K562 (cell line): Measurements from ENCODE around the gene XRN2. TPM values are rescaled to one million over a fixed set of nuclear protein-coding genes. Genes with fewer than 3 reads are reported as not detected.

Experiments
- ATAC-seq: fragments of 200-7000 bp; cut with Tn5 transposase; 3 replicates; pipeline ENCODE4 v1.9.1; 2020; ENCODE audit warnings: moderate library complexity
- BruUV-seq: library from RNA; stranded (reverse); fragments of 400-500 nt; replicated peaks from 2 replicates; lab custom pipeline; 2021; lab: Mats Ljungman, UMichigan
- CTCF ChIA-PET: fragments of 300-600 bp; formaldehyde crosslinking; extraction: SDS; loops from one replicate; lab custom pipeline; 2021; ENCODE audit warnings: low intra/inter-chr PET ratio; lab: Yijun Ruan, JAX
- POLR2A ChIA-PET: fragments of 300-600, 350-650 bp; sonication (Branson Sonifier 250); formaldehyde crosslinking; extraction: SDS; loops from one replicate; lab custom pipeline; 2021; ENCODE audit warnings: antibody characterized with exemption, inconsistent platforms; lab: Yijun Ruan, JAX
- DNase-seq, 4 experiments: peaks; one replicate each; pipeline versions ENCODE4 v3.0.0 to v3.0.0-alpha.2; 2011 to 2018; ENCODE audit warnings: low spot score in 3 of 4, mixed read lengths in 3 of 4; ENCODE audit errors: extremely low read depth in 1 of 4
- FAIRE-seq: peaks from 2 replicates; lab custom pipeline; 2011; peaks lifted over from hg19 to GRCh38; lab: Jason Lieb, UNC
- H2AFZ ChIP-seq: 2 replicates; pipeline ENCODE4 v1.6.0; 2011; ENCODE audit warnings: low read depth, low read length, control low read depth, inconsistent platforms
- H3K27ac ChIP-seq: fragments of 200-600 bp; 3 replicates; pipeline ENCODE4 v1.8.0; 2011; ENCODE audit warnings: low read depth, mild to moderate bottlenecking, control low read depth, inconsistent platforms, low read length, moderate library complexity, mixed read lengths; ENCODE audit errors: extremely low read depth
- H3K27me3 ChIP-seq, 2 experiments: fragments of 300-600 bp in 1 of 2; 2 replicates in 1 of 2; 3 replicates in 1 of 2; pipeline versions ENCODE4 v1.6.0 to v1.8.0; 2011; ENCODE audit warnings: inconsistent platforms in 2 of 2, low read length in 2 of 2, mild to moderate bottlenecking in 1 of 2, mixed read lengths in 1 of 2, moderate library complexity in 1 of 2; ENCODE audit not compliant: control insufficient read depth in 2 of 2, insufficient read depth in 2 of 2
- H3K36me3 ChIP-seq: fragments of 300-600 bp; 3 replicates; pipeline ENCODE4 v1.8.0; 2011; ENCODE audit warnings: mild to moderate bottlenecking, low read length, inconsistent platforms; ENCODE audit not compliant: control insufficient read depth, insufficient read depth
- H3K4me1 ChIP-seq, 2 experiments: fragments of 200-600 bp in 1 of 2; replicated peaks in 1 of 2; 2 replicates in 1 of 2; 3 replicates in 1 of 2; pipeline versions ENCODE4 v1.5.1 to v1.8.0; 2011; ENCODE audit warnings: inconsistent platforms in 2 of 2, low read length in 2 of 2, mild to moderate bottlenecking in 1 of 2, mixed read lengths in 1 of 2, moderate library complexity in 1 of 2; ENCODE audit not compliant: control insufficient read depth in 2 of 2, insufficient read depth in 2 of 2
- H3K4me2 ChIP-seq: 2 replicates; pipeline ENCODE4 v1.6.1; 2011; ENCODE audit warnings: low read length, control low read depth, inconsistent platforms, mixed read lengths; ENCODE audit not compliant: insufficient read depth
- H3K4me3 ChIP-seq: fragments of 200-600 bp; sonication (generic), shearing (Covaris generic); 2 replicates; pipeline ENCODE4 v1.5.1; 2016; ENCODE audit warnings: control low read depth, inconsistent platforms
- H3K79me2 ChIP-seq: fragments of 200-600 bp; 3 replicates; pipeline ENCODE4 v1.8.0; 2011; ENCODE audit warnings: low read length, inconsistent platforms; ENCODE audit not compliant: control insufficient read depth, insufficient read depth
- H3K9ac ChIP-seq, 2 experiments: 2 replicates each; pipeline versions ENCODE4 v1.6.0 to v1.6.1; 2011; ENCODE audit warnings: low read depth in 2 of 2, low read length in 2 of 2, control low read depth in 1 of 2, inconsistent platforms in 1 of 2, mild to moderate bottlenecking in 1 of 2, mixed read lengths in 1 of 2; ENCODE audit not compliant: insufficient read depth in 1 of 2
- H3K9me1 ChIP-seq: one replicate; pipeline ENCODE4 v1.6.0; 2011; ENCODE audit warnings: inconsistent platforms, mild to moderate bottlenecking, low read length, moderate library complexity; ENCODE audit not compliant: control insufficient read depth, insufficient read depth
- H3K9me3 ChIP-seq: replicated peaks from 2 replicates; pipeline ENCODE4 v1.5.1; 2011; ENCODE audit warnings: low read depth, low read length, inconsistent platforms; ENCODE audit not compliant: control insufficient read depth, insufficient read depth
- H4K20me1 ChIP-seq: replicated peaks from 2 replicates; pipeline ENCODE4 v1.6.1; 2011; ENCODE audit warnings: low read length, inconsistent platforms, mixed read lengths; ENCODE audit not compliant: control insufficient read depth, insufficient read depth
- CAMTA2 ChIP-seq: fragments of 250-450 bp; sonication (Bioruptor Pico); conservative IDR thresholded peaks from 2 replicates; pipeline ENCODE4 v1.5.1; 2022
- DNMT1 ChIP-seq: fragments of 450-650 bp; IDR thresholded peaks from 2 replicates; pipeline ENCODE4 v1.6.1; 2016; ENCODE audit warnings: antibody characterized with exemption, mild to moderate bottlenecking
- ETV6 ChIP-seq, 3 experiments: fragments of 150-350 bp in 1 of 3; sonication (generic) in 1 of 3; formaldehyde crosslinking in 1 of 3; IDR thresholded peaks; 2 replicates each; pipeline versions ENCODE4 v1.6.1 to v1.8.0; 2014 to 2022; ENCODE audit warnings: borderline replicate concordance in 2 of 3, low read depth in 2 of 3, antibody characterized with exemption in 1 of 3, low read length in 1 of 3, mild to moderate bottlenecking in 1 of 3, missing genetic modification reagents in 1 of 3
- MCM7 ChIP-seq, 2 experiments: fragments of 450-650 bp; IDR thresholded peaks; 2 replicates each; pipeline ENCODE4 v1.6.1; 2016 to 2018
- ZNF121 ChIP-seq: sonication (generic); formaldehyde crosslinking; conservative IDR thresholded peaks from 2 replicates; pipeline ENCODE4 v1.8.0; 2022; ENCODE audit warnings: missing genetic modification reagents
- ZNF436 ChIP-seq: fragments of 250-450, 450-650 bp; sonication (Bioruptor Pico); formaldehyde crosslinking; IDR thresholded peaks from 2 replicates; pipeline ENCODE4 v1.7.0; 2020; ENCODE audit warnings: mild to moderate bottlenecking
- WGBS: fragments of 100-300 bp; shearing (Covaris generic); methylation state at CpG from one replicate; pipeline ENCODE4 v1.1.6; 2016; ENCODE audit warnings: low coverage, mixed read lengths; ENCODE audit not compliant: insufficient coverage; ENCODE audit errors: missing lambda C conversion rate; 5-methylcytosine and 5-hydroxymethylcytosine counted together
- in situ Hi-C: fragments of 300-500 bp; cut with MboI; formaldehyde crosslinking; loops from 4 replicates; pipeline ENCODE4 v1.15.0; 2018; ENCODE audit warnings: inconsistent platforms, mixed read lengths
- intact Hi-C: fragments of 100-400 bp; cut with micrococcal nuclease; formaldehyde crosslinking; loops from 2 replicates; pipeline ENCODE4 v1.14.2; 2022
- polyA plus RNA-seq, 8 experiments: library from polyadenylated mRNA; depleted of rRNA in 4 of 8; stranded (reverse) in 5 of 8; unstranded in 3 of 8; fragments of >200 nt; fragmentation: Nextera tagmentation in 2 of 8; fragmentation: Illumina TruSeq in 1 of 8; extraction: Ambion mirVana in 2 of 8; extraction: Trizol in 1 of 8; gene quantifications; 2 replicates each; pipeline versions ENCODE4 v1.2.1 to v1.2.3, GENCODE V29; 2011 to 2014; ENCODE audit warnings: inconsistent platforms in 1 of 8, missing spikeins in 1 of 8
- total RNA-seq, 7 experiments: library from RNA; depleted of rRNA in 6 of 7; stranded (reverse); fragments of >200 nt in 6 of 7; fragmentation: Illumina TruSeq in 2 of 7; extraction: Trizol in 2 of 7; gene quantifications; 2 replicates each; pipeline versions ENCODE4 v1.2.1 to v1.2.3, GENCODE V29; 2011 to 2021; ENCODE audit warnings: low replicate concordance in 1 of 7
- TF ChIP-seq, protein P1 (sequence below): sonication (generic); IDR thresholded peaks from 2 replicates; pipeline ENCODE4 v1.6.1; 2016

Gene XRN2
- total and polyA plus RNA-seq, 9 of the 15 experiments (the other 6 are each of a cell fraction or from before 2014, with no cell fraction given): 41.8 to 67.3 (median 51.4) TPM

GRCh38 chr20:21315138-21315537, 12.0 kb downstream of the XRN2 start:
- no TSS peak for BruUV-seq
- Histone ChIP-seq H2AFZ (no peak overlapping the region), H3K79me2 (peaks cover 97% of the 10 kb centered on the region), H3K4me3 (no peak overlapping the region), H3K4me1 (no peaks in the 10 kb centered on the region; a peak in 3 of 5 replicates), H3K9ac (no peak overlapping the region), H3K27me3 (no peaks in the 10 kb centered on the region), H3K9me1 (no peaks in the 10 kb centered on the region), H3K4me2 (no peak overlapping the region), H3K36me3 (no peaks in the 10 kb centered on the region), H4K20me1 (peaks cover 20% of the 10 kb centered on the region; the same call in 1 of the 2 replicates), H3K9me3 (no peaks in the 10 kb centered on the region), H3K27ac (no peak overlapping the region)
- ATAC-seq (no peak), FAIRE-seq (no peak), DNase-seq (no peak)
- TF ChIP-seq ETV6 (IDR thresholded peaks at IDR 0.05; ENCODE audit: borderline replicate concordance in 1 of 2, low read depth in 2 of 2, low read length in 1 of 2) (no peak), ETV6 (CRISPR knock-in tag; IDR thresholded peaks at IDR 0.05; ENCODE audit: borderline replicate concordance) (no peak), ZNF436 (CRISPR knock-in tag) (no peak), MCM7 (IDR thresholded peaks at IDR 0.05) (no peak), CAMTA2 (CRISPR knock-in tag) (no peak), DNMT1 (no peak), ZNF121 (CRISPR knock-in tag) (no peak)
- TF ChIP-seq, protein P1, sequence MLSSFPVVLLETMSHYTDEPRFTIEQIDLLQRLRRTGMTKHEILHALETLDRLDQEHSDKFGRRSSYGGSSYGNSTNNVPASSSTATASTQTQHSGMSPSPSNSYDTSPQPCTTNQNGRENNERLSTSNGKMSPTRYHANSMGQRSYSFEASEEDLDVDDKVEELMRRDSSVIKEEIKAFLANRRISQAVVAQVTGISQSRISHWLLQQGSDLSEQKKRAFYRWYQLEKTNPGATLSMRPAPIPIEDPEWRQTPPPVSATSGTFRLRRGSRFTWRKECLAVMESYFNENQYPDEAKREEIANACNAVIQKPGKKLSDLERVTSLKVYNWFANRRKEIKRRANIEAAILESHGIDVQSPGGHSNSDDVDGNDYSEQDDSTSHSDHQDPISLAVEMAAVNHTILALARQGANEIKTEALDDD: peak; percentile 72; the same call in 1 of the 2 replicates
- ChIA-PET CTCF (no interaction called here), POLR2A (no interaction called here)
- intact Hi-C loops (no loop called here), in situ Hi-C loops (no loop called here)
- 38% methylated on average over 3 of the region's 4 CpGs for WGBS
